H1 (cell line): Measurements from ENCODE around the gene RXFP1. TPM values are rescaled to one million over a fixed set of nuclear protein-coding genes. Genes with fewer than 3 reads are reported as not detected.

Experiments used
- BCL11A ChIP-seq, 2 experiments: IDR thresholded peaks; one replicate each; pipeline ENCODE4 v1.6.1; 2011; ENCODE audit warnings: low read depth in 2 of 2, low read length in 2 of 2, mild to moderate bottlenecking in 2 of 2
- BRCA1 ChIP-seq: IDR thresholded peaks from 2 replicates; pipeline ENCODE4 v1.6.1; 2012; ENCODE audit warnings: low read depth, low read length, improper control_type of control experiment
- CHD1 ChIP-seq: IDR thresholded peaks from 2 replicates; pipeline ENCODE4 v1.6.1; 2012; ENCODE audit warnings: low read depth, low read length, improper control_type of control experiment
- HDAC2 ChIP-seq, 2 experiments: fragments of 300-600 bp in 1 of 2; sonication (generic) in 1 of 2; IDR thresholded peaks; 2 replicates each; pipeline ENCODE4 v1.6.1; 2011 to 2012; ENCODE audit warnings: low read depth in 2 of 2, low read length in 2 of 2, mild to moderate bottlenecking in 2 of 2, moderate library complexity in 2 of 2, borderline replicate concordance in 1 of 2, inconsistent platforms in 1 of 2
- SP2 ChIP-seq: IDR thresholded peaks from 2 replicates; pipeline ENCODE4 v1.6.1; 2012; ENCODE audit warnings: mild to moderate bottlenecking, low read length, inconsistent platforms
- polyA plus RNA-seq, 7 experiments: library from polyadenylated mRNA; depleted of rRNA in 3 of 7; stranded (reverse) in 5 of 7; unstranded in 2 of 7; fragments of >200 nt in 5 of 7; fragments of 200-250 nt in 2 of 7; gene quantifications; 1 replicate in 5 of 7; 2 replicates in 1 of 7; 4 replicates in 1 of 7; pipeline versions ENCODE4 v1.2.1 to v1.2.3, GENCODE V29; 2011 to 2013; ENCODE audit warnings: missing spikeins in 2 of 7, mixed read lengths in 2 of 7
- total RNA-seq: library from RNA; stranded (reverse); fragmentation: NEBNext Ultra II Directional; extraction: Animal tissue kit (Norgen Biotek cat#: 25700); gene quantifications from 2 replicates; pipeline ENCODE4 v1.2.1, GENCODE V29; 2021

Gene RXFP1
- total and polyA plus RNA-seq, 2 of the 8 experiments (the other 6 are each of a cell fraction or from before 2014, with no cell fraction given), result 0.14 to 0.56 TPM

DNA sequence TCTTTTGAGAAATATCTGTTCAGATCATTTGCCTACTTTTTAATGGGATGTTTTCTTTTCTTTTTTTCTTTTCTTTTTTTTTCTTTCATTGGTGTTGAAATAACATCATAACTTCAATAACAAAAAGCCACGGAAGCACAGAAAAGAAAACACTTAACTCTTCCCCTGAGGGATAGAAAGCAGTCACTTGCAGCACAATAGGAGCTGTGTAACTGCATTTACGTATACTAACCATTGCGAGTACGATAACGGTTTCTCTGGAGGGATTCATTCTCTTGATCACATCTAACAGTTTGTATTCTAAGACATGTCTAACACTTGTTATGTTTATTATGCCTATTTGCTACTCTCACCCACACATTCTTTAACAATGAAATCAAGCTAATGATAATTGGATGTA, 122.7 kb downstream of the RXFP1 start (continued):
- TF ChIP-seq SP2, result no peak
- TF ChIP-seq BCL11A (IDR thresholded peaks at IDR 0.05; ENCODE audit: low read depth in 2 of 2, low read length in 2 of 2), result no peak
- TF ChIP-seq BRCA1, result no peak
- no peak for TF ChIP-seq CHD1
- no peak for TF ChIP-seq HDAC2 (IDR thresholded peaks at IDR 0.05; ENCODE audit: borderline replicate concordance in 1 of 2, low read depth in 2 of 2, low read length in 2 of 2)
- TF ChIP-seq, all 59 proteins: peak for 0
